ENCODE measurements around the gene FKBP3.
"Not testable (repeated sequence)": the region's sequence is repeated elsewhere in the genome, so short reads cannot be mapped to it uniquely, and the experiment has no call there.

Gene FKBP3

DNA sequence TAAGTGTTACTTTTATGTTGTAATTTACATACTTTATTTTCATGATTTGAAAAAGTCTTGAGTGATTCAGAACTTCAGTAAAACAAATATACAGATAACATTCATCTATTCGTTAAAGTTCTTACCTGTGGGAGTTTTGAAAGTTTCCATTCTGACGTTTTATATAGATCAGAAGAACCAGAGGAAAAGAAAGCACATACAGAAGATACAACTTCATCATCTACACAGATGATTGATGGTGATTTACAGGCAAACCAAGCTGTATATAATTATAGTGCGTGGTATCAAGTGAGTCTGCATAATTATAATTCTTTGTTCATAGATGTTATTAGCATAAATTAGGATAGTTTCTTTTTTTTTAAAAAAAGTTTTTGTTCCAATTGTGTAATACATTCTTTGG, 20.0 kb downstream of the FKBP3 start:
- no peak for DNase-seq (ENCODE audit: low read depth in 1 of 2, low spot score in 1 of 2)

DNA sequence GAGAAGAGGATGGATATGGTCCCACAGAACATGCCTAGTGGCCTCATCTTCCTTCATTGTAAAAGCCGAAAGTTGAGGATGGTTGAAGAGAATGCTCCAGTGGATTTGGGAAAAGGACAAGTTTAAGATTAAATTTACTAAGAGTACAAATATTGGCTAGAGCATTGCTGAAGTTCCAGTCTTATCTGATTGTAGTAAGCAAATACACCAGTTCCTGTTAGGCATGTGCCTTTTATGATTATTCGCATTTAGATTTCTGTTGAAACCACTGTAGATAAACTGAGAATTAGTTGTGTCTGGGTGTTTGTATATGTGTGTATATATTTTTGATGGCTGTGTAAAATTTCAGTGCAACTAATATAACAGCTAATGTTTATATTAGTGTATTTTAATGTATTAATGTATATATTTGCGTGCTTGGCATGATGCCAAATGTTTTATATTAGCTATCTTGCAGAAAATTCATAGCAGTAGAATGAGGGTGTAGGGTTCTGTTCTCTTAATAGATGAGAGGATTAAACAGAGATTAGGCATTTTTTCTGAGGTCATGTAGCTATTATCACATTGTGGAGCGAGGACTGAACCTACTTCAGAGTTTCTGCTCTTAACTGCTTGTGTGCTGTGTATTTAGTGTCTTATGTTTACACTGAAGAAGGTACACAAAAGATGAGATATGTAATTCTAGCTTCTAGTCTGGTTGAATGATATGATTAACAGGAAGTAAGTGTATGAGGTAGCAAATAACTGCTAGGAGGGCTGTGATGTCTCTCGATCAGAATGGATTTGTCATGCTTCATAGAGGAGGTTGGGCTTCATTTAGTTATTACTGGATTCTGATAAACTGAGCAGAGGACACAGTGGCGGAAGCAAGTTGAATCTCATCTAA, 21.1 kb downstream of the FKBP3 start:
- no peak for DNase-seq (ENCODE audit: low read depth in 1 of 2, low spot score in 1 of 2)

DNA sequence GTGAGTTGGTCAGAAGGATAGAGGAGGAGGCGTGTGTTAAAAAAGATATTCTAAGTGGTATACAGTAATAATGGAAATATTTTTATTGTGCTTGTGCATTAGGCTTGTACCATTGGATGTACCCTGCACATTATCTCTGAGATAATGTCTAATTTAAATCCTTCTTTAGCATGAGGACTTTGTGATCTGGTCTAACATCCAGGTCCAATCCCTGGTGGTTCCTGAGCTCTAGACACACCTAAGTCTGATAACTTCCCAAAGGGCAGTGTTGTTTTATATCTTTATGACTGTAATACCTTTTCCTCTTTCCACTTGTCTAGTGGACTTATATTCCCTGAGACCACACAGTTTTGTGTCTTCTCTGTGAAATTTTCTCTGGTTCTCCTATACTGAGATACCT, 29.7 kb downstream of the FKBP3 start:
- no peak for DNase-seq (ENCODE audit: low read depth in 1 of 2, low spot score in 1 of 2)

DNA sequence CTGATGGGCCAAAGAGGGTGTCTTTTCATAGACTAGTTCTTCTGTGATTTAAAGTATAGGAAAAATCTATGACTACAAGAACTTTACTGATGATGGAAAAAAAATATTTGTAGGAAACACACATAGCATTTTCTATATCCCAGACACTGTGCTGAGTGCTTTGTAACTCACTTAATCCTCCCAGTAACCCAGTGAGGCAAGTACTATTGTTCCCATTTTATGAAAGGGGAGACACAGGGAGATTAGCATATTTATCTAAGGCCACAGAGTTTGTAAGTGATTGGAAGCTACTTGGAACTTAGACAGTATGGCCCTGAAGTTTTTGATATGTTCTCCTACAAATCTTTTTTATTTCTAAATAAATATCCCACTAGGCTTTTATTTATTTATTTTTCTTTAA, 30.5 kb downstream of the FKBP3 start:
- no peak for DNase-seq (ENCODE audit: low read depth in 1 of 2, low spot score in 1 of 2)

DNA sequence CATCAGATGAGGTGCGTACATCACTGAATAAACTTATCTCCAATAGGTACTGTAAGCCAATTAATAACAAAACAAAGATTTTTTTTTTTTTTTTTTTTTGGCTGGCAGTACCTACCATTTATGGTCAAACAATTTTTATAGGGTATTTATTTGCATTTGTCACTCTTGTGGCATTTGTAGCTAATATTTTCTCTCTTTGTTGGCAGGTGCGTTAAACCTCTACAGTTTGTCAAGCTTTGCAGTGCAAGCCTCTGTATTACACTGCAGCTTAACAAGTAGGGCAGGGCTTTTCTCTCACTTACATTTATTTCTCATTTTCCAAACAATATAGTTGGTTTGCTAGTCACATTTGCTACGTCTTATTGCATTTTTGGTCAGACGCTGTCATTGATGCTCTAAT, 38.1 kb downstream of the FKBP3 start:
- DNase-seq (ENCODE audit: low read depth in 1 of 2, low spot score in 1 of 2) = no peak

DNA sequence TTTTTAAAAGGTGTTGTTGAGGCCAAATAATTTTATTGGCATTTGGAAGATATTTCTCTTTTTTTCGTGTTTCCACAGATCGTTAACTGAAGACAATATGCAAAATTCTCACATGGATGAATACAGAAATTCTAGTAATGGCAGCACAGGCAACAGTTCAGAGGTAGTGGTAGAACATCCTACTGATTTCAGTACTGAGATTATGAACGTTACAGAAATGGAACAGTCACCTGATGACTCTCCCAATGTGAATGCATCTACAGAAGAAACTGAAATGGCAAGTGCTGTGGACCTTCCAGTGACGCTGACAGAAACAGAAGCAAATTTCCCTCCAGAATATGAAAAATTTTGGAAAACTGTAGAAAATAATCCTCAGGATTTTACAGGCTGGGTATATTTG, 39.1 kb downstream of the FKBP3 start:
- no peak for DNase-seq (ENCODE audit: low read depth in 1 of 2, low spot score in 1 of 2)

DNA sequence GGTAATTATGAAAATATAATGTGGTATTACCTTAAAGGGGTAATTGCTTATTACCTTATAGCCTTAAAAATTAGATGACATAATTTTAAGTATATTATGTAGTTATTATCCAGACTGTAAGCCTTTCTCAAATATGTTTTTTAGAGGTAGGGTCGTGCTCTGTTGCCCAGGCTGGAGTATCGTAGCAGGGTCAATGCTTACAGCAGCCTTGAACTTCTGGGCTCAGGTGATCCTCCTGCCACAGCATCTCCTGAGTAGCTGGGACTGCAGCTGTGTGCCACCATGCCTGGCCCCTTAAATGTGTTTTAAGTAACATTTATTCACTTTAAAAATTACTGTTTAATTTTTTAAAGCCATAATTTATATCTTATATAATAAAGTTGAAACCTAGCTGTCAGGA, 40.0 kb downstream of the FKBP3 start:
- no peak for DNase-seq (ENCODE audit: low read depth in 1 of 2, low spot score in 1 of 2)

DNA sequence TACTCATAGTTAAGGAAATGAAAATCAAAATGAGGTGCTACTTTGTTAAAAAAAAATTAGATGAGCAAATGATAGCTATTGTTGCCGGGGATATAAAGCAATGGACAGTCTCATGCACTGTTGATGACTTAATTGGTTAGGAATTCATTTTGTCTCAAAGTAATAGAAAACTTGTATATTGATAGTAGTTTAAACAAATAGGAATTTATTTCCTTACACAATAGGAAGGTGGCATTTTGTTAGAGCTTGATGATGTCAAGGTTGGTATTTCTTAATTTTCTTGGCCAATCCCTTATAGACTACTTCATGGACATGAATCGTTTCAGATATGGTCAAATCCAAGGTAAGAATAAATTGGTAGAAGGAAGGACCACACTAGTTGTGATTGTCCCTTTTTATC, 42.6 kb downstream of the FKBP3 start:
- no peak for DNase-seq (ENCODE audit: low read depth in 1 of 2, low spot score in 1 of 2)

DNA sequence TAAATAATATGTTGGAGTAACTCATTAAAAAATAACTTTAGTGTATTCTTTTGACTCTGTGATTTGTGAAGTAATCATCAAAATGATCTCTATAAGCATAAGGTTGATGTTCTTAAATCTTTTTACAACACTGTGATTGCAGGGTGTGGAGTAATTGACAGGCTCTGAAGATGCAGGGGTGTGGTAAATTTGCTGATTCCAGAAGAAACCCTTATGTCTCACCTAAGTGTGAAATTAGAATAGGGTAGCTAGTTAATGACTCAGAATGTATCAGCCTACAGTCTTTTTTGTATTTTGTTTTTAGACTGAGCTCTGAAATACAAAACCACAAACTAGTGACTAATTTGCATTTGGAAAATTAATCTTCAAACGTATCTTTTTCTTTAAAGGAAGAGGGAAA, 44.5 kb downstream of the FKBP3 start:
- DNase-seq (ENCODE audit: low read depth in 1 of 2, low spot score in 1 of 2) = no peak

DNA sequence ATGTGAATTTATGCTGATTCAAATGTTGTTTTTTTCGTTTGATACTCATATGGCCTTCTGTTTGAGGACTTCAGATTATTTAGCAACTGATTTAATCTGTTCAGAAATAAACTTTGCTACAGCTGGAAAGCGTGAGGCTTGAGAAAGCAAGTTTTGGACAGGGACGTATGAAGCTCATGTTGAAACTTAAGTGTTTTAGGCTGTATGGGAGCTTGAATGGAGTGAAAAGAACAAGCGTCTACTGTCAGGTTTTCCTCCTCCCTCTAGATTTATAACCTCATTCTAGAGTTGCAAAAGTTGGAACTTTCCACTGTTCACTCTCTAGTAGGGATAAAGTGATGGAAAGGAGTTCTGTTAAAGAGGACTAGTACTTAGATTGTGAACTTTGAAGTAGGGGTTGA, 49.3 kb downstream of the FKBP3 start:
- DNase-seq (ENCODE audit: low read depth in 1 of 2, low spot score in 1 of 2) = no peak

DNA sequence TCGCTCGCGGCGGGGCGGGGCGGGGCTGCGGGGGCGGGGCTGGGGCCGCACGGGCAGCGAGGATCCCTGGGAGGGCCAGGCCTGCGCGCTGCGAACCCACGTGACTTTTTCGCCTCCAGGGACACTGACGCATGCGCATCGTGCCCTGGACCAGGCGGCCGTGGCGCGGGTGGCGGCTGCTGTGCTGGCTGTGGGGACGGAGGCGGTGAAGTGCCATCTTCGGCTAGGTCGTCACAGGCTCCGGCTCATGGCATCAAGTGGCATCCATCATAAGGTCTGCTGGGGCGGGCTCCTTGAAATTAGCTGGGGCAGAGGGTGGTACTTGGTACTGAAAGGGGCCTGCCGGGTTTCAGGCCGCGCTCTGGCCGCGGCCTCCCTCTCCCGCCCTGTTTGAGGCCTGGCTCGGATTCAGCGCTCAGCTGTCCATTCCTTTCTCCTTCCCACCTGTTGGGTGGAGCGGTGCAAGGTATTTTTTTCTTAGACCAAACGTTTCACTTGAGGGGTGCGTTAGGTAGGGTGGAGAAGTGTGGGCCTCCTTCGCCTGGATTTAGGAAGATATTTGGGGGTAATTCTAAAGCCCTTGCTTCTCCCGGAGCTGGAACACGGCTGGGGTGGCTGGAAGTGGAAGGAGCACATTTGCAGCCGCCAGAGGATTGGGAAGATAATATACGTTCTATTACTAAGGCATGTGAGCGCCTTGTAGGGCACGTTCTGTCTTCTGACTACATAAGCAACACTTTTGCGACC, 50.1 kb downstream of the FKBP3 start, which contains the start of gene PRPF39:
Gene PRPF39 (plus strand): TSS at position 141 of the 747 bp plus-strand sequence. CDS start 11,124 bp downstream, outside the sequence.
- peak; percentile 93 to 94 for DNase-seq (ENCODE audit: low read depth in 1 of 2, low spot score in 1 of 2)

DNA sequence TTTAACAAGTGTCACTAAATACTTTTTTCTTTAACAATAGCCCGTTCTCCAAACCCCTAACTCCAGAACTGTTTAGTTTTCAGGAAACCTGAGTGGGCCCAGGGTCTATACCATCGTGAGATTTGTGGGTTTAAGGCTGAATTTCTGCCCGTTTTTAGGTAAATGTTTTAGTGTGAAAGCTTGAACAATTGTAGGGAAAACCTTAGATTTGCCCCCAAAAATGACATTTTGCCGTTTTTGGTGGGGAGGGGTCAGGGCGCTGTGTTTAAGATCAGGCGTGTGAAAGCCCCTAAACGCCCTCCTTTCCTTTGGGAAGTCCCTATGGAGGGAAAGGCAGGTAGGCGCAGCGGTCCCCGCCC, 50.7 kb downstream of the FKBP3 start:
- no peak for DNase-seq (ENCODE audit: low read depth in 1 of 2, low spot score in 1 of 2)

DNA sequence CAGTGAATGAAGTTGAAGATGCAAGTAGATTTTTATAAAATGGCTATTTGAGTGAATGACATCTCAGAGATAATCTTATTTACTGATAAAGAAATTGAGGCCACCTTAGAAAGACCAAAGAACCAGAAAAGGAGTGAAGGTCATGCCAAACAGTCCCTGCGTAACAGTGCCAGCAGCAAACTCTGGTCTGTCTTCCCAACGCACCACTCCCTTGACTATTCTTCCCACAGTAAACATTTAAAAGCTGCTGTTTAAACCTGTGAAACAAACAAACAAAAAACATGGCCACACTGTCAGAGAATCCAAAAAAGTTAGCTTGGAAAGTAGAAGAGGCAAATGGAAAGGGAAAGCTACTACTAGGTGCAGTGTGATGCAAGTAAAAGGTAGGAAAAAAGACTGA, 51.9 kb downstream of the FKBP3 start:
- no peak for DNase-seq (ENCODE audit: low read depth in 1 of 2, low spot score in 1 of 2)

DNA sequence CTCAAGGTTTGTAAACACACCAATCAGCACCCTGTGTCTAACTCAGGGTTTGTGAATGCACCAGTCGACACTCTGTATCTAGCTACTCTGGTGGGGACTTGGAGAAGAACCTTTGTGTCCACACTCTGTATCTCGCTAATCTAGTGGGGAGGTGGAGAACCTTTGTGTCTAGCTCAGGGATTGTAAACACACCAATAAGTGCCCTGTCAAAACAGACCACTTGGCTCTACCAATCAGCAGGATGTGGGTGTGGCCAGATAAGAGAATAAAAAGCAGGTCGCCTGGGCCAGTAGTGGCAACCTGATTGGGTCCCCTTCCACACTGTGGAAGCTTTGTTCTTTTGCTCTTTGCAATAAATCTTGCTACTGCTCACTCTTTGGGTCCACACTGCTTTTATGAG, 53.2 kb downstream of the FKBP3 start:
- not testable (repeated sequence) for DNase-seq (ENCODE audit: low read depth in 1 of 2, low spot score in 1 of 2)

DNA sequence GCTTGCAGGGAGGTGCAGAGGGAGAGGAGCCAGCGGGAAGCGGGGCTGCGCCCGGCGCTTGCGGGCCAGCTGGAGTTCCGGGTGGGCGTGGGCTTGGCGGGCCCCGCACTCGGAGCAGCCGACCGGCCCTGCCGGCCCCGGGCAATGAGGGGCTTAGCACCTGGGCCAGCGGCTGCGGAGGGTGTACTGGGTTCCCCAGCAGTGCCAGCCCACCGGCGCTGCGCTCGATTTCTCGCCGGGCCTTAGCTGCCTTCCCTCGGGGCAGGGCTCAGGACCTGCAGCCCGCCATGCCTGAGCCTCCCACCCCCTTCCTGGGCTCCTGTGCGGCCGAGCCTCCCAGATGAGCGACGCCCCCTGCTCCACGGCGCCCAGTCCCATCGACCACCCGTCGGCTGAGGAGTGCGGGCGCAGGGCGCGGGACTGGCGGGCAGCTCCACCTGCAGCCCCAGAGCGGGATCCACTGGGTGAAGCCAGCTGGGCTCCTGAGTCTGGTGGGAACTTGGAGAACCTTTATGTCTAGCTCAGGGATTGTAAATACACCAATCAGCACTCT, 53.8 kb downstream of the FKBP3 start:
- DNase-seq (ENCODE audit: low read depth in 1 of 2, low spot score in 1 of 2) = not testable (repeated sequence)

DNA sequence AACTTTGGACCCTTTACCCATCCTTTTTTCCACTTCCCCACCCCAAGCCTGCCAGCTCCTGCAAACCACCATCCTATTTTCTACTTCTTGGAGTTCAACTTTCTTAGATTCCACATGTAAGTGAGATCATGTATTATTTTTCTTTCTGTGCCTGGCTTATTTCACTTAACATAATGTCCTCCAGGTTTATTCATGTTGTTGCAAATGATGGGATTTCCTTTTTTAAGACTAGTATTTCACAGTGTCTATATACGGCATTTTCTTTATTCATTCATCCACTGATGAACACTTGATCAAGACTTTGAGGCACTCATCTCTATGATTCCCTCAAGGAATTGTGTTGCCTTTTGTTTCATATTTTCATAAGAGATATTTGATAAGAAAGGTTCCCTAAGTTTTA, 56.0 kb downstream of the FKBP3 start:
- DNase-seq (ENCODE audit: low read depth in 1 of 2, low spot score in 1 of 2) = no peak

DNA sequence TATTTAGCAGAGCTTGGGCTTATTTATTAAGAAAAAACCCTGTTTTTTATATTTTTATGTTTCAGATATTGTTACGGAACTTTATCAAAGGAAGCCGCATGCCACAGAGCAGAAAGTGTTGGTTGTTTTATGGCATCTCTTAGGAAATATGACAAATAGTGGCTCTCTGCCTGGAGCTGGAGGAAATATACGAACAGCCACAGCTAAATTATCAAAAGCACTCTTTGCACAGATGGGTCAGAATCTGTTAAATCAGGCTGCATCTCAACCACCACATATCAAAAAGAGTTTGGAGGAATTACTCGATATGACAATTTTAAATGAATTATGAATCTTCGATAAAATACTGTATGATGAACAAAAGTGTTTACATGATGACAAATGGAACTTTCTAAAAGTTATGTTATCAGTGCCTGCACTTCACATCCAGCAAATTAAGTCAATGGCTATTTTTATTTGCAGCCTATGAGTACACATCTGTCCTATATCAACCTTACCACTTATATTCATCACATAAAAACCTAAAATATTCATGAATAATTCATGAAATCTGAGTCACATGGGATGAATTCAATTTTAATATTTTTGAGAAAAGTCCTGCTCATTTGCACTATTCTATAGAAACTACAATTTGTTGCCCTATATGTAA, 60.9 kb downstream of the FKBP3 start:
- DNase-seq (ENCODE audit: low read depth in 1 of 2, low spot score in 1 of 2) = no peak

DNA sequence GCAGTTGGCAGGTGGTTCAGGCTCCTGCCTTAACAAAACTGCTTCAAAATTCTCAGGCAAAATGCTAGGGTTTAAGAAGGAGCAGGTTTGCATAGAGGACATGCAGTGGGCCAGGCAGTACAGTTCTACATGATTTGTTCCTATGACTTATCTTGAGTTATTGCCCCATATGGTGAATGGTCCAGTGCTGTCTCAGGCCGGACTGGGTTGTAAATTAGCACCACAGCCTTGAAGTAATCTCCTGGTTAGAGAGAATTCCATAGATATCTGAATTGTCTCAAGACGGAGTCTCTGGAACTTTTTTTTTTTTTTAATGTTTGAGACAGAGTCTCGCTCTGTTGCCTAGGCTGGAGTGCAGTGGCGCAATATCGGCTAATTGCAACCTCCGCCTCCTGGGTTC, 62.2 kb downstream of the FKBP3 start:
- DNase-seq (ENCODE audit: low read depth in 1 of 2, low spot score in 1 of 2) = no peak

DNA sequence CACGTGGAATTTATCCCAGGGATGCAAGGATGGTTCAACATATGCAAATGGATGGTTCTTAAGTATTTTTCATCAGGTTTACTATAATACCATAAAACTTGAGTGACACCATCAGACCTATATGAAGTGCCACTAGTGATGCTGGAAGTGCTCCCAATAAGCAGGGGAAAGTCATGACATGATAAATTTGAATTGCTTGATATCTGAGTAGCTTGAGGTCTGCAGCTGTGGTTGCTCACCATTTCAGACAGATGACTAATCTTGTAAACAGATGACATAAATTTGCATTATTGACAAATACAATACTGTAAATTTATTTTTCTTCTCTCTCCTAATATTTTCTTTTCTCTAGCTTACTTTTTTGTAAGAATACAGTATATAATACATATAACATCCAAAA, 64.1 kb downstream of the FKBP3 start:
- DNase-seq (ENCODE audit: low read depth in 1 of 2, low spot score in 1 of 2) = no peak

DNA sequence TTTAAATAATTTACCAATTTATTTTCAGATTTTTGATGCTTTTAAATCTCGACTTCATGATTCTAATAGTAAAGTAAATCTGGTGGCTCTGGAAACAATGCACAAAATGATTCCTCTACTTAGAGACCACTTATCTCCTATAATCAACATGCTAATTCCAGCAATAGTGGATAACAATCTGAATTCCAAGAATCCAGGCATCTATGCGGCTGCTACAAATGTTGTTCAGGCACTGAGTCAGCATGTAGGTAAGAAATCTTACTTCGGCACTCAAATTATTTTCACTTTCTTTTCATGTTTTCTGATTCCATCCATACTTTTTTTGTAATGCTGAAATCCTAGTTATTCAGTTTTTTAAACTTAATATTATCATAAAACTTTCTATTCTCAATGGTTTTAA, 65.9 kb downstream of the FKBP3 start:
- DNase-seq (ENCODE audit: low read depth in 1 of 2, low spot score in 1 of 2) = no peak

DNA sequence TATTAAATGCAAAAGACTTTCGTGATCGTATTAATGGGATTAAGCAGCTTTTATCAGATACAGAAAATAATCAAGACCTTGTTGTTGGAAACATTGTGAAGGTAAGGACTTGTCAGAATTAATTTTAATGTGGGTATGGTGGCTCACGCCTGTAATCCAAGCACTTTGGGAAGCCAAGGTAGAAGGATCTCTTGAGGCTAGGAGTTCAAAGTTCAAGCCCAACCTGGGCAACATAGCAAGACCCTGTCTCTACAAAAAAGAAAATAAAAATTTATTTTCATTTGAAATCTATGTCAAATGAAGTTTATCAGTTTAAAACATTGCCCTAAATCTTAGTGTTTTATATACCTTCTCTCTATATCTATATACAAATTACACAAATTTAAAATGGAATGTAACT, 67.6 kb downstream of the FKBP3 start:
- DNase-seq (ENCODE audit: low read depth in 1 of 2, low spot score in 1 of 2) = no peak

DNA sequence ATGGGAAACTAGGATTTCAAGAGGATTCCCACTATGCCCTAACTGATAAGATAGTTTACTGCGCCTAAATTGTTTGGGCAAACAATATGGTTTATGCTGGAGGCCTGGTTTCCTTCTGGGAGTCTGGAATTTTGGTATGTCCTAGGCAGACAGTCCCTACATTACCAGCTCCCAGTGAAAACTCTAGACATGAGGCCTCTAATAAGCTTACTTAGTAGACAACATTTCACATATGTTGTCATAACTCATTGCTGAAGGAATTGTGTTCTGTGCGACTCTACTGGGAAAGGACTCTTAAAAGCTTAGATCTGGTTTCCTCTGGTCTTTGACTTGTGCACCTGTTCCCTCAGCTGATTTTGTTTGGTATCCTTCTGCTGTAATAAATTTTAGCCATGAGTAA, 68.3 kb downstream of the FKBP3 start:
- DNase-seq (ENCODE audit: low read depth in 1 of 2, low spot score in 1 of 2) = no peak
